Measurements from ENCODE around the gene EFCAB14. TPM values are rescaled to one million over a fixed set of nuclear protein-coding genes. Genes with fewer than 3 reads are reported as not detected.
A peak's percentile ranks its signal among the peaks of the same experiment; 100 is the strongest.

EFCAB14 gene
- total and polyA plus RNA-seq, 4 donors = 20.8 to 132 (median 73.4) TPM

- Histone ChIP-seq H3K27ac (ENCODE audit: low read depth in 1 of 2, low read length in 1 of 2) (peak overlapping the region; percentile 82 to 98), H3K27me3 (ENCODE audit: control insufficient read depth in 3 of 3, insufficient read depth in 3 of 3, low read length in 2 of 3) (no peaks in the 10 kb centered on the region), H3K4me3 (peak overlapping the region; percentile 98), H3K9me3 (ENCODE audit: control insufficient read depth in 4 of 4, insufficient read depth in 3 of 4, low read length in 3 of 4) (no peaks in the 10 kb centered on the region), H3K9ac (ENCODE audit: insufficient read depth in 1 of 2, low read length in 2 of 2) (peak overlapping the region; percentile 67 to 84), H3K36me3 (ENCODE audit: control insufficient read depth in 4 of 4, insufficient read depth in 4 of 4, low read length in 4 of 4) (peaks cover 7 to 17% (median 10%) of the 10 kb centered on the region in 4 donors), H3K4me1 (ENCODE audit: control insufficient read depth in 5 of 5, insufficient read depth in 5 of 5, low read length in 5 of 5) (peaks cover 9 to 19% (median 9%) of the 10 kb centered on the region in 5 donors)
- DNase-seq (peak in 1 of 3 donors; percentile 16), ATAC-seq (ENCODE audit: insufficient read depth, low FRiP score) (peak; percentile 2)
- no peak for TF ChIP-seq CTCF (IDR thresholded peaks at IDR 0.05; ENCODE audit: control extremely low read depth, extremely low read depth)
- WGBS, 2 donors = 2 to 7% methylated on average over 12 of the region's 12 CpGs
Measured at GRCh38 chr1:46718340-46718726, 581 bp downstream of the EFCAB14 start.

- H3K27ac ChIP-seq (ENCODE audit: low read depth in 1 of 2, low read length in 1 of 2) = peak overlapping the region in 1 of 2 donors; percentile 26
- peak overlapping the region; percentile 67 to 84 for H3K9ac ChIP-seq (ENCODE audit: insufficient read depth in 1 of 2, low read length in 2 of 2)
- DNase-seq (no peak), ATAC-seq (ENCODE audit: insufficient read depth, low FRiP score) (no peak)
- H3K4me3 ChIP-seq = peak overlapping the region; percentile 98
- peaks cover 8 to 21% (median 12%) of the 10 kb centered on the region in 4 donors for H3K36me3 ChIP-seq (ENCODE audit: control insufficient read depth in 4 of 4, insufficient read depth in 4 of 4, low read length in 4 of 4)
- TF ChIP-seq CTCF (IDR thresholded peaks at IDR 0.05; ENCODE audit: control extremely low read depth, extremely low read depth) = no peak
- WGBS, 2 donors = 52 to 67% methylated on average over 9 of the region's 9 CpGs
- H3K9me3 ChIP-seq (ENCODE audit: control insufficient read depth in 4 of 4, insufficient read depth in 3 of 4, low read length in 3 of 4) = no peaks in the 10 kb centered on the region
- H3K27me3 ChIP-seq (ENCODE audit: control insufficient read depth in 3 of 3, insufficient read depth in 3 of 3, low read length in 2 of 3) = no peaks in the 10 kb centered on the region
- H3K4me1 ChIP-seq (ENCODE audit: control insufficient read depth in 5 of 5, insufficient read depth in 5 of 5, low read length in 5 of 5) = peaks cover 9 to 19% (median 11%) of the 10 kb centered on the region in 5 donors
Measured at GRCh38 chr1:46717654-46718053, 1.3 kb downstream of the EFCAB14 start.

- Histone ChIP-seq H3K27me3 (ENCODE audit: control insufficient read depth in 3 of 3, insufficient read depth in 3 of 3, low read length in 2 of 3) (no peaks in the 10 kb centered on the region), H3K36me3 (ENCODE audit: control insufficient read depth in 4 of 4, insufficient read depth in 4 of 4, low read length in 4 of 4) (peaks cover 9 to 27% (median 18%) of the 10 kb centered on the region in 4 donors), H3K9me3 (ENCODE audit: control insufficient read depth in 4 of 4, insufficient read depth in 3 of 4, low read length in 3 of 4) (no peaks in the 10 kb centered on the region), H3K9ac (ENCODE audit: insufficient read depth in 1 of 2, low read length in 2 of 2) (no peak overlapping the region), H3K4me1 (ENCODE audit: control insufficient read depth in 5 of 5, insufficient read depth in 5 of 5, low read length in 5 of 5) (peaks cover 9 to 19% (median 11%) of the 10 kb centered on the region in 5 donors), H3K27ac (ENCODE audit: low read depth in 1 of 2, low read length in 1 of 2) (no peak overlapping the region), H3K4me3 (no peak overlapping the region)
- WGBS, 2 donors = 64 to 79% methylated on average over 3 of the region's 3 CpGs
- TF ChIP-seq CTCF (IDR thresholded peaks at IDR 0.05; ENCODE audit: control extremely low read depth, extremely low read depth) = no peak
- DNase-seq (peak in 1 of 3 donors; percentile 64), ATAC-seq (ENCODE audit: insufficient read depth, low FRiP score) (no peak)
Measured at GRCh38 chr1:46714976-46715375, 3.9 kb downstream of the EFCAB14 start.

GRCh38 chr1:46708121-46708520 lies 10.8 kb downstream of the EFCAB14 start:
- ATAC-seq (ENCODE audit: insufficient read depth, low FRiP score) = no peak
- Histone ChIP-seq H3K27ac (ENCODE audit: low read depth in 1 of 2, low read length in 1 of 2) (no peak overlapping the region), H3K4me3 (no peak overlapping the region), H3K27me3 (ENCODE audit: control insufficient read depth in 3 of 3, insufficient read depth in 3 of 3, low read length in 2 of 3) (no peaks in the 10 kb centered on the region), H3K36me3 (ENCODE audit: control insufficient read depth in 4 of 4, insufficient read depth in 4 of 4, low read length in 4 of 4) (peaks cover 15 to 51% (median 21%) of the 10 kb centered on the region in 4 donors), H3K4me1 (ENCODE audit: control insufficient read depth in 5 of 5, insufficient read depth in 5 of 5, low read length in 5 of 5) (peaks cover 0 to 1% (median 0%) of the 10 kb centered on the region in 5 donors), H3K9me3 (ENCODE audit: control insufficient read depth in 4 of 4, insufficient read depth in 3 of 4, low read length in 3 of 4) (no peaks in the 10 kb centered on the region), H3K9ac (ENCODE audit: insufficient read depth in 1 of 2, low read length in 2 of 2) (no peak overlapping the region)
- TF ChIP-seq CTCF (IDR thresholded peaks at IDR 0.05; ENCODE audit: control extremely low read depth, extremely low read depth) = no peak
- DNase-seq = no peak
- 93 to 98% methylated on average over 1 of the region's 1 CpG for WGBS, 2 donors
